OCI-LY1 (cell line): ENCODE results near the gene CGREF1.

Source experiments
- H2AFZ ChIP-seq: fragments of 200-600 bp; sonication (generic), shearing (Covaris generic); 2 replicates; pipeline ENCODE4 v1.6.0; 2014; ENCODE audit warnings: antibody characterized with exemption, mild to moderate bottlenecking, low read length
- H3F3A ChIP-seq: fragments of 200-600 bp; sonication (generic), shearing (Covaris generic); 2 replicates; pipeline ENCODE4 v1.6.0; 2014; ENCODE audit warnings: mild to moderate bottlenecking, antibody characterized with exemption, low read length, moderate library complexity; ENCODE audit not compliant: insufficient read depth
- H3K27ac ChIP-seq: fragments of 200-600 bp; sonication (generic); 2 replicates; pipeline ENCODE4 v1.5.1; 2014; ENCODE audit warnings: low read length, mixed run types, mild to moderate bottlenecking, low read depth; ENCODE audit not compliant: poor library complexity, severe bottlenecking
- H3K27me3 ChIP-seq: fragments of 200-600 bp; sonication (generic); 2 replicates; pipeline ENCODE4 v1.6.0; 2014; ENCODE audit warnings: antibody characterized with exemption, mild to moderate bottlenecking, low read length, moderate library complexity; ENCODE audit not compliant: insufficient read depth
- H3K36me3 ChIP-seq: fragments of 200-600 bp; sonication (generic); 2 replicates; pipeline ENCODE4 v1.6.1; 2014; ENCODE audit warnings: mild to moderate bottlenecking, antibody characterized with exemption, low read length, moderate library complexity, mixed read lengths; ENCODE audit not compliant: insufficient read depth
- H3K4me1 ChIP-seq: fragments of 200-600 bp; sonication (generic); 2 replicates; pipeline ENCODE4 v1.5.1; 2014; ENCODE audit warnings: mild to moderate bottlenecking, low read length, moderate library complexity; ENCODE audit not compliant: insufficient read depth, severe bottlenecking
- H3K4me2 ChIP-seq: fragments of 200-600 bp; sonication (generic), shearing (Covaris generic); 2 replicates; pipeline ENCODE4 v1.6.1; 2014; ENCODE audit warnings: low read length
- H3K4me3 ChIP-seq: fragments of 200-600 bp; sonication (generic); 2 replicates; pipeline ENCODE4 v1.5.1; 2014; ENCODE audit warnings: low read length, low read depth, mild to moderate bottlenecking, mixed read lengths; ENCODE audit not compliant: poor library complexity, severe bottlenecking
- H3K79me2 ChIP-seq: fragments of 200-600 bp; shearing (Covaris generic); 2 replicates; pipeline ENCODE4 v1.6.1; 2016; ENCODE audit warnings: mixed run types, low read length, mixed read lengths; ENCODE audit not compliant: insufficient read depth
- H3K9ac ChIP-seq: fragments of 200-600 bp; sonication (generic), shearing (Covaris generic); 2 replicates; pipeline ENCODE4 v1.6.1; 2014; ENCODE audit warnings: mild to moderate bottlenecking, low read length, mixed read lengths
- H3K9me2 ChIP-seq: fragments of 200-600 bp; sonication (generic), shearing (Covaris generic); 2 replicates; pipeline ENCODE4 v1.6.1; 2014; ENCODE audit warnings: low read depth, mild to moderate bottlenecking, low read length, mixed read lengths
- H3K9me3 ChIP-seq: fragments of 200-600 bp; shearing (Covaris generic); 2 replicates; pipeline ENCODE4 v1.6.1; 2014; ENCODE audit warnings: low read length, mixed read lengths
- H4K20me1 ChIP-seq: fragments of 200-600 bp; sonication (generic), shearing (Covaris generic); 2 replicates; pipeline ENCODE4 v1.6.0; 2016; ENCODE audit warnings: mild to moderate bottlenecking, low read length; ENCODE audit not compliant: insufficient read depth
- EZH2 ChIP-seq: fragments of 200-600 bp; sonication (generic), shearing (Covaris generic); IDR thresholded peaks from 2 replicates; pipeline ENCODE4 v1.8.0; 2017; ENCODE audit warnings: borderline replicate concordance, mixed run types, mild to moderate bottlenecking, antibody characterized with exemption, low read length, moderate library complexity, mixed read lengths
- TF ChIP-seq, protein P1 (sequence below): fragments of 200-600 bp; sonication (generic), shearing (Covaris generic); IDR thresholded peaks from 2 replicates; pipeline ENCODE4 v1.5.1; 2017; ENCODE audit warnings: mild to moderate bottlenecking, antibody characterized with exemption, low read length, moderate library complexity, mixed read lengths

The CGREF1 gene

DNA sequence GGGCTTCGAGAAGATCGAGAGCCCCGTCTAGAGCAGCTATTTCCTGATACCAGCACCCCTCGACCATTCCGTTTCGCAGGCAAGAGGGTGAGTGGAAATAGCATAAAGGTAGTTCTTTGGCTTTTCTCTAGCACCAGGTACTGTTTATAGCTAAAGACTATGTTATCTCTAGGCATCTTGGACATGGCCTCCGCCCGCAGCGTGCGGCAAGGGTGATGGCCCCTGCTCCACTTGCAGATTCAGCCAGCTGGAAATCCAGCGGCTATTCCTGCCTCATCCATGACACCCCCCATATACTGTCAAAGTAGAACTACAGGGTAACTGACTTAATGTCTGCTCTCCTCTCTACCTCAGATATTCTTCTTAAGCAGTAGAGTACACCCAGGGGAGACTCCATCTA, 64.2 kb downstream of the CGREF1 start:
- Histone ChIP-seq H3K4me1 (peaks cover 11% of the 10 kb centered on the region), H3K27me3 (no peaks in the 10 kb centered on the region), H3K9ac (no peak overlapping the region), H3K9me2 (no peaks in the 10 kb centered on the region), H3K36me3 (peaks cover 51% of the 10 kb centered on the region), H3K4me2 (no peak overlapping the region), H2AFZ (no peak overlapping the region), H3F3A (no peaks in the 10 kb centered on the region), H3K79me2 (no peaks in the 10 kb centered on the region), H3K4me3 (no peak overlapping the region), H3K9me3 (no peaks in the 10 kb centered on the region), H3K27ac (no peak overlapping the region), H4K20me1 (no peaks in the 10 kb centered on the region)
- TF ChIP-seq, protein P1, sequence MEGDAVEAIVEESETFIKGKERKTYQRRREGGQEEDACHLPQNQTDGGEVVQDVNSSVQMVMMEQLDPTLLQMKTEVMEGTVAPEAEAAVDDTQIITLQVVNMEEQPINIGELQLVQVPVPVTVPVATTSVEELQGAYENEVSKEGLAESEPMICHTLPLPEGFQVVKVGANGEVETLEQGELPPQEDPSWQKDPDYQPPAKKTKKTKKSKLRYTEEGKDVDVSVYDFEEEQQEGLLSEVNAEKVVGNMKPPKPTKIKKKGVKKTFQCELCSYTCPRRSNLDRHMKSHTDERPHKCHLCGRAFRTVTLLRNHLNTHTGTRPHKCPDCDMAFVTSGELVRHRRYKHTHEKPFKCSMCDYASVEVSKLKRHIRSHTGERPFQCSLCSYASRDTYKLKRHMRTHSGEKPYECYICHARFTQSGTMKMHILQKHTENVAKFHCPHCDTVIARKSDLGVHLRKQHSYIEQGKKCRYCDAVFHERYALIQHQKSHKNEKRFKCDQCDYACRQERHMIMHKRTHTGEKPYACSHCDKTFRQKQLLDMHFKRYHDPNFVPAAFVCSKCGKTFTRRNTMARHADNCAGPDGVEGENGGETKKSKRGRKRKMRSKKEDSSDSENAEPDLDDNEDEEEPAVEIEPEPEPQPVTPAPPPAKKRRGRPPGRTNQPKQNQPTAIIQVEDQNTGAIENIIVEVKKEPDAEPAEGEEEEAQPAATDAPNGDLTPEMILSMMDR: no peak
- no peak for TF ChIP-seq EZH2

DNA sequence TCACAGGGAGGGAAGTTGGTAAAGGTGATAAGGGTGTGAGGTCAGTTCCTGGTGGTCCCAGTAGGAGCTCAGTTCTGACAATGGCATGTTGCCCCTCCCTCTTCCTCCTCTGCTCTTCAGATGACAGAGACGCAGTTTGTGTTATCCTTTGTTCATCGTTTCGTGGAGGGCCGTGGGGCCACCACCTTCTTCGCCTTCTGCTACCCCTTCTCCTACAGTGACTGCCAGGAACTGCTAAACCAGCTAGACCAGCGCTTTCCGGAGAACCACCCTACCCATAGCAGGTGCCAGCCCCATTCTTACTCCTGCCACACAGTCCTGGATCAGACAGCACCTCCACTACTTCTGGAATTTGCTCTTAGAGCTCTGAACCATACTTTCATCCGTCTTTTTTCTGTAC, 65.2 kb downstream of the CGREF1 start:
- H3K36me3 ChIP-seq: peaks cover 51% of the 10 kb centered on the region

DNA sequence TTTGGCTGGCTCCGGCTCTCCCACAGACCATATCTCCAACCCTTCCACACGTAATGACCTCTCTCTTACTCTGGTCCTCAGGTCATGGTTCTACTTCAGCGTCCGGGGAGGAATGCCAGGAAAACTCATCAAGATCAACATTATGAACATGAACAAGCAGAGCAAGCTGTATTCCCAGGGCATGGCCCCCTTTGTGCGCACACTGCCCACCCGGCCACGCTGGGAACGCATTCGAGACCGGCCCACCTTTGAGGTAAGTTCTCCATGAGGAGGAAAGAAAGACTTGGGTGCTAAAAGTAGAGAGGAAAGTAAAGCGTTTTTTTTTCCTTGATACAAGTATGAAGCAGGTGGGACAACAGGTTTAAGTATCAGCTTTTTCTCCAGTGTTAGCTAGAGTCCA, 65.6 kb downstream of the CGREF1 start:
- H3K36me3 ChIP-seq: peaks cover 48% of the 10 kb centered on the region
- no peaks in the 10 kb centered on the region for H3K27me3 ChIP-seq
- H3K9me2 ChIP-seq: no peaks in the 10 kb centered on the region
- H3K79me2 ChIP-seq: no peaks in the 10 kb centered on the region
- no peak for TF ChIP-seq EZH2
- TF ChIP-seq, protein P1: no peak
- H3K9ac ChIP-seq: no peak overlapping the region
- H3K4me2 ChIP-seq: no peak overlapping the region
- H3K4me3 ChIP-seq: no peak overlapping the region
- no peaks in the 10 kb centered on the region for H3F3A ChIP-seq
- H3K27ac ChIP-seq: no peak overlapping the region
- H3K9me3 ChIP-seq: no peaks in the 10 kb centered on the region
- H3K4me1 ChIP-seq: peaks cover 17% of the 10 kb centered on the region
- H4K20me1 ChIP-seq: no peaks in the 10 kb centered on the region
- no peak overlapping the region for H2AFZ ChIP-seq

More for the DNA sequence above, 65.2 kb downstream of the CGREF1 start:
- H3K9me2 ChIP-seq: no peaks in the 10 kb centered on the region
- no peaks in the 10 kb centered on the region for H3K27me3 ChIP-seq
- H4K20me1 ChIP-seq: no peaks in the 10 kb centered on the region
- H3K79me2 ChIP-seq: no peaks in the 10 kb centered on the region
- peaks cover 17% of the 10 kb centered on the region for H3K4me1 ChIP-seq
- no peak overlapping the region for H3K9ac ChIP-seq
- H3K4me2 ChIP-seq: no peak overlapping the region
- no peak overlapping the region for H3K4me3 ChIP-seq
- H3F3A ChIP-seq: no peaks in the 10 kb centered on the region
- no peak overlapping the region for H2AFZ ChIP-seq
- no peak overlapping the region for H3K27ac ChIP-seq
- H3K9me3 ChIP-seq: no peaks in the 10 kb centered on the region
- TF ChIP-seq EZH2: no peak
- TF ChIP-seq, protein P1: no peak
